ENCODE data around the gene AANAT.

- TF ChIP-seq, protein P1, sequence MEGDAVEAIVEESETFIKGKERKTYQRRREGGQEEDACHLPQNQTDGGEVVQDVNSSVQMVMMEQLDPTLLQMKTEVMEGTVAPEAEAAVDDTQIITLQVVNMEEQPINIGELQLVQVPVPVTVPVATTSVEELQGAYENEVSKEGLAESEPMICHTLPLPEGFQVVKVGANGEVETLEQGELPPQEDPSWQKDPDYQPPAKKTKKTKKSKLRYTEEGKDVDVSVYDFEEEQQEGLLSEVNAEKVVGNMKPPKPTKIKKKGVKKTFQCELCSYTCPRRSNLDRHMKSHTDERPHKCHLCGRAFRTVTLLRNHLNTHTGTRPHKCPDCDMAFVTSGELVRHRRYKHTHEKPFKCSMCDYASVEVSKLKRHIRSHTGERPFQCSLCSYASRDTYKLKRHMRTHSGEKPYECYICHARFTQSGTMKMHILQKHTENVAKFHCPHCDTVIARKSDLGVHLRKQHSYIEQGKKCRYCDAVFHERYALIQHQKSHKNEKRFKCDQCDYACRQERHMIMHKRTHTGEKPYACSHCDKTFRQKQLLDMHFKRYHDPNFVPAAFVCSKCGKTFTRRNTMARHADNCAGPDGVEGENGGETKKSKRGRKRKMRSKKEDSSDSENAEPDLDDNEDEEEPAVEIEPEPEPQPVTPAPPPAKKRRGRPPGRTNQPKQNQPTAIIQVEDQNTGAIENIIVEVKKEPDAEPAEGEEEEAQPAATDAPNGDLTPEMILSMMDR (IDR thresholded peaks at IDR 0.05) = no peak
- no peak for TF ChIP-seq POLR2A (IDR thresholded peaks at IDR 0.05)
Measured at GRCh38 chr17:76492123-76492988, 25.0 kb downstream of the AANAT start.
